ENCODE results near the gene TNIP2.
A peak's percentile ranks its signal among the peaks of the same experiment; 100 is the strongest.
"Not testable (repeated sequence)": the region's sequence is repeated elsewhere in the genome, so short reads cannot be mapped to it uniquely, and the experiment has no call there.

TNIP2 gene

DNA sequence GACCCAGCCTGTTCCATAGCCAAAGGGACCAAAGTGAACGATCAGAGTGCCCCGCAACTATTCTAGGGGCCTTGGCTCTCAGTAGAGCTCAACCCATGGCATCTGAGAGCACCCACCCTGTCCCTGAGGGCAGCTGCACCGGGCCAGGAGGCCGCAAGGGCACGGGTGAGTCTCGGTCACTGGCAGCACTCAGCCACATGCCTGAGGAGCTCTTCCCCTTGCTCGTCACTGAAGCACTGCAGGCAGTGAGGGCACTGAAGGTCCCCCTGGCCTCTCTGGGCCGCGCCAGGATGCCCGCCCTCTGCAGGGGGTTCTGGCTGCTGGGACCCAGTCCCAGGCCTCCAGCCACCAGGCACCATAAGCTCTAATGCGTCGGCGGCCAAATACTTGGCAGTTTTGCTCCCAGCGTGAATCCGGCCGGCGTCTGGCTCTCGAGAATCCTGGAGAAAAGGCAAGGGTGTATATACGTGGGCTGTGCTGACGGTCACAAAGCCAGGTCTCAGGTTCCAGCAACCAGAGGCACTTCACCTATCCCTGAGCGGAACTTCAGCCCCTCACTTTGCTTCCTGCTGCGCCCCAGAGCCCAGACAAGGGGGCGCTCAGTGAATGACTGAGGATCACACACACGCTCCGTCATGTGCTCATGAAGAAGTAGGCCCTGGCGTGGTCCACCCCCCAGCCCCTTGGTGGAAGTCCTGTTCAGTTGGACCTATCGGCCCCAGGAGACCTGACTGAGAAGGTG lies 13.9 kb downstream of the TNIP2 start:
- no peak for DNase-seq (ENCODE audit: low read depth)
- TF ChIP-seq, protein P1, sequence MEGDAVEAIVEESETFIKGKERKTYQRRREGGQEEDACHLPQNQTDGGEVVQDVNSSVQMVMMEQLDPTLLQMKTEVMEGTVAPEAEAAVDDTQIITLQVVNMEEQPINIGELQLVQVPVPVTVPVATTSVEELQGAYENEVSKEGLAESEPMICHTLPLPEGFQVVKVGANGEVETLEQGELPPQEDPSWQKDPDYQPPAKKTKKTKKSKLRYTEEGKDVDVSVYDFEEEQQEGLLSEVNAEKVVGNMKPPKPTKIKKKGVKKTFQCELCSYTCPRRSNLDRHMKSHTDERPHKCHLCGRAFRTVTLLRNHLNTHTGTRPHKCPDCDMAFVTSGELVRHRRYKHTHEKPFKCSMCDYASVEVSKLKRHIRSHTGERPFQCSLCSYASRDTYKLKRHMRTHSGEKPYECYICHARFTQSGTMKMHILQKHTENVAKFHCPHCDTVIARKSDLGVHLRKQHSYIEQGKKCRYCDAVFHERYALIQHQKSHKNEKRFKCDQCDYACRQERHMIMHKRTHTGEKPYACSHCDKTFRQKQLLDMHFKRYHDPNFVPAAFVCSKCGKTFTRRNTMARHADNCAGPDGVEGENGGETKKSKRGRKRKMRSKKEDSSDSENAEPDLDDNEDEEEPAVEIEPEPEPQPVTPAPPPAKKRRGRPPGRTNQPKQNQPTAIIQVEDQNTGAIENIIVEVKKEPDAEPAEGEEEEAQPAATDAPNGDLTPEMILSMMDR (IDR thresholded peaks at IDR 0.05; ENCODE audit: low read length, missing control alignments) = no peak
- no peak overlapping the region for H3K4me3 ChIP-seq (replicated peaks; ENCODE audit: low read depth, low read length)

DNA sequence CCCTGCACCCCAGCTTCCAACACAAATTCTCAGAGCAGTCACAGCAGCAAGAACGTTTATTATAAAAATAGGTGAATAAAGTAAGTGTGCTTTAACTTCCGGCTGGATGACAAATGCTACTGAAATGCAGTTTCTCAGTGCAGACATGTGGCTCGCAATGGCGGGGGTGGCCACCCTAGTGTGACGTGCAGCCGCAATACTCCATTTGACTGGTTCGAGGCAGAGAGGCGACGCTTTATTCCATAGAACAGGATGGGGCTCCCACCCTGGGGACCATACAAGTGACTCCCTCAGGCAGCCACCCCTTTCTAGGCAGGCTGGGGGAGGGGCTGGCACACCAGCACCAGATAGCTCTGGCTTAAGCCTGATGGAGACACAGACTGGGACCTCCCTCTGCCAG lies 14.5 kb downstream of the TNIP2 start:
- TF ChIP-seq, protein P1 (IDR thresholded peaks at IDR 0.05; ENCODE audit: low read length, missing control alignments) = no peak
- H3K4me3 ChIP-seq (replicated peaks; ENCODE audit: low read depth, low read length) = no peak overlapping the region
- peak; percentile 6 for DNase-seq (ENCODE audit: low read depth)

DNA sequence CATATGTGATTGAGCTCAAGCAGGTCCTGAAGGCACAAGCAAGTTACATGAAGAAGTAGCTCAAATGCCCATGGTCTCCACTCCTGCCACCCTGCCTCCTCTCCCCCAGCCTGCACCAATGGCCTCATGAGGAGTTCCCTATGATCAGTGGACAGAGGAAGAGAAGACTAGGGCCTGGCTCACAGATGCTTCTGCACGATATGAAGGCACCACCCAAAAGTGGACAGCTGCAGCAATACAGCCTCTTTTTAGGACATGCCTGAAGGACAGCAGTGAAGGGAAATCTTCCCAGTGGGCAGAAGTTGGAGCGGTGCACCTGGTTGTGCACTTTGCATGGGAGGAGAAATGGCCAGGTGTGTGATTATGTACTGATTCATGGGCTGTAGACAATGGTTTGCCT lies 17.8 kb downstream of the TNIP2 start:
- not testable (repeated sequence) for H3K4me3 ChIP-seq (replicated peaks; ENCODE audit: low read depth, low read length); DNase-seq (ENCODE audit: low read depth)

DNA sequence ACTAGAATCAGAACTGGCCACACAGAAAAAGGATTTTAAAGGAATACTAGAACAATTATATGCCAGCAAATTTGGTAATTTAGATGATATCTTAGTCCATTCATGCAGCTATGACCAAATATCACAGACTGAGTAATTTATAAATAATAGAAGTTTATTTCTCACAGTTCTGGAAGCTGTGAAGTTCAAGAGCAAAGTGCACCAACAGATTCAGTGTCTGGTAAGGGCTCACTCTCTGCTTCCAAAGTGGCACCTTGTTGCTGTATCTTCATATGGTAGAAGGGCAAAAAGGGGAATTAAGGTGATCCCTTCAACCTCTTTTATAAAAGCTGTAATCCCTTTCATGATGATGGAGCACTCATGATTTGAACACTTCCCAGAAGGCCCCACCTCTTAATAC lies 20.3 kb downstream of the TNIP2 start:
- no peak for DNase-seq (ENCODE audit: low read depth)
- TF ChIP-seq, protein P1 (IDR thresholded peaks at IDR 0.05; ENCODE audit: low read length, missing control alignments) = no peak
- H3K4me3 ChIP-seq (replicated peaks; ENCODE audit: low read depth, low read length) = no peak overlapping the region

DNA sequence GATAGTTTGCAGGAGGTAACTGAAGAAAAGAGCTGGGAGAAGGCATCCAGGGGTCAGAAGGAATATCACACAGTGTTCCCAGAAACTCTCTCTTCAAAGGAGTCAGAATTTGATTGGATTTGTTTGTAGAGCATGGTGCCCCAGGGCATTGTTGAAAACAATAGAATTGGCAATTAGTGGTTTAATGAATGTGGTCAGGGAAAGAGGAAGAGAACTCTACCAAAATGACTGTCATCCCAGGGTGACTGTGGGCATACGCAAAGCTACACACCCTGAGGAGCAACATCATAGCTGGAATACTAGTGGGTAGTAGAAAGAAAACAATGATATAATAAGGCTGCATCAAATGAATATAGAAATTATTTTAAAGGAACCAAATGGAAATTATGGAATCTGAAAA lies 21.5 kb downstream of the TNIP2 start:
- TF ChIP-seq, protein P1 (IDR thresholded peaks at IDR 0.05; ENCODE audit: low read length, missing control alignments) = no peak
- DNase-seq (ENCODE audit: low read depth) = no peak
- no peak overlapping the region for H3K4me3 ChIP-seq (replicated peaks; ENCODE audit: low read depth, low read length)

DNA sequence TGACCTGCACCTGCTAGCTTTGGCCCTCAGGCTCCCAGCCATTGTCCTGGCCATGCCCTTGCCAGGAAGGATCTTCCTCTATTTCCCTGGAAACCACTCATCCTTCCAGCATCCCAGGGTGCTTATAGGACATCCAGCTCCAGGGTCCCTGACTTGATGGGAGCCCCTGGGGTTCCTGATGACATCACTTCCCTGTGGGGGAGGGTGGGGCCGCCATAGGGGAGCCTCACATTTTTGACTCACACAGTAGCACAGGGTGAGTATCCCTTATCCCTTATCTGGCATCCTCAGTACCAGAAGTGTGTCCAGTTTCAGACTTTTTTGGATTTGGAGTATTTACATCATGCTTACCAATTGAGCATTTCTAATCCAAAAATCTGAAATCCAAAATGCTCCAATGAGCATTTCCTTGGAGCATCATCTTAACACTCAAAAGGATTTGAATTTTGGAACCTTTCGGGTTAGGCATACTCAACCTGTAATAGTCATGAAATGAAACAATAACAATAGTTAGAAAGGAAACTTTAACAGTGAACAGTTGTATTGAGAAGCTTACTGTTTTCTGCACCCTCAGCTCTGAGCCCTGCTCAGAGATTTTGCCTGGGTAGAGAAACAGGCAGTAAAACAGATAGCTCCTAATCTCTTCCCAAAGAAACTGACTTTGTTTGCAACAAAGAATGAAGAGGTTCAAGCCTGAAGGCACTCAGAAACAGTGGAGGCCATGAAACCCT lies 22.1 kb downstream of the TNIP2 start:
- no peak overlapping the region for H3K4me3 ChIP-seq (replicated peaks; ENCODE audit: low read depth, low read length)
- no peak for DNase-seq (ENCODE audit: low read depth)
- TF ChIP-seq, protein P1 (IDR thresholded peaks at IDR 0.05; ENCODE audit: low read length, missing control alignments) = no peak

DNA sequence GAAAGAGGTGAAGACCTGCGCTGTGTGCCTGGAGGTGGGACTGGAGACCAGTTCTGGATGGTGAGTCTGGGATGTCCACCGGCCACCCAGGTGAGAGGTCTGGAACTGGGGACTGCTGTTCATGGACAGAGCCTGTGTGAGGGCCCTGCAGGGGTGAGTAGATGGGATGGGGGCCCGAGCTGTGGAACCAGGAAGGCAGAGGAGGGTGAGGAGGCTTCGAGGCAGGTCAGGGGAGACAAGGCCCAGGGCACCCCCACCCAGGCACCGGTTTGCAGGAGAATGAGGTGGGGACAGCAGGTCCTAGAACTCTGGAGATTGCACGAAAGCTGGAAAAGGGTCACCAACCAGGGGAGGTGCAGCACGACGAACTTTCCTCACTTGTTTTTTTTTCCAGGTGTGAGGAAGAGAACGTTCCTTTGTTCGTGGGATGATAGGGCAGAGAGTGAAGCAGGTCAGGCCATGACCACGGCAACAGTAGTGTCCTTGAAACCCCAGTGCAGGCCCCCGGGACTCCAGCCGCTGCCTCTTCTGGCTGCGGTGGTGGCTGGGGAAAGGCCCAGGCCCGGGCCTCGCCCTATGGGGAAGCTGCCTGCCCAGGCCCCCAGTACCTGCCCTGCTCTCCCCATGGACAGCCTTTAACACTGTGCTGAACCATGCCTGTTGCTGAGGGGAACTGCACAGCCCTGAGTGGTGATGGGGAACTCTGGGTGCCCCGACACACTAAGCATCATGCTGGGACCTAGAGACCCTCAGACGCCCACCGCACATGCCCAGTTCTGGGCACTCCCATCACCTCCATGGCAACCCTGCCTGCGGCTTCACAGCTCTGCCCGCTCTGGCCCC lies 22.9 kb downstream of the TNIP2 start:
- DNase-seq (ENCODE audit: low read depth) = no peak
- TF ChIP-seq, protein P1 (IDR thresholded peaks at IDR 0.05; ENCODE audit: low read length, missing control alignments) = no peak
- H3K4me3 ChIP-seq (replicated peaks; ENCODE audit: low read depth, low read length) = no peak overlapping the region

Data from fibroblast of pulmonary artery (primary cell).